K562 (cell line): ENCODE measurements around the gene DLGAP3. TPM values are rescaled to one million over a fixed set of nuclear protein-coding genes. Genes with fewer than 3 reads are reported as not detected.

Source experiments
- KDM1A ChIP-seq, 2 experiments: fragments of 450-650 bp; IDR thresholded peaks; 2 replicates each; pipeline ENCODE4 v1.6.1; 2016; ENCODE audit warnings: mild to moderate bottlenecking in 2 of 2
- MXI1 ChIP-seq: IDR thresholded peaks from 2 replicates; pipeline ENCODE4 v1.6.1; 2011; ENCODE audit warnings: low read depth, mild to moderate bottlenecking, improper control_type of control experiment, low read length
- NRF1 ChIP-seq, 2 experiments: fragments of 450-650 bp; IDR thresholded peaks in 1 of 2; conservative IDR thresholded peaks in 1 of 2; 2 replicates each; pipeline ENCODE4 v1.6.1; 2014; ENCODE audit warnings: mild to moderate bottlenecking in 2 of 2
- PTTG1 ChIP-seq: fragments of 450-650 bp; IDR thresholded peaks from 2 replicates; pipeline ENCODE4 v1.6.1; 2016; ENCODE audit warnings: low read depth, mild to moderate bottlenecking, missing genetic modification characterization, missing compliant biosample characterization
- PYGO2 ChIP-seq: fragments of 450-650 bp; IDR thresholded peaks from 2 replicates; pipeline ENCODE4 v1.6.1; 2016; ENCODE audit warnings: mild to moderate bottlenecking, missing genetic modification characterization, moderate library complexity, missing compliant biosample characterization
- SMARCB1 ChIP-seq: IDR thresholded peaks from 2 replicates; pipeline ENCODE4 v1.6.1; 2011; ENCODE audit warnings: improper control_type of control experiment, low read depth; ENCODE audit not compliant: insufficient read length
- TAL1 ChIP-seq: fragments of 450-650 bp; IDR thresholded peaks from 2 replicates; pipeline ENCODE4 v1.6.1; 2016; ENCODE audit warnings: mild to moderate bottlenecking
- THRAP3 ChIP-seq: fragments of 450-650 bp; IDR thresholded peaks from 2 replicates; pipeline ENCODE4 v1.6.1; 2016; ENCODE audit warnings: mild to moderate bottlenecking, inconsistent platforms, borderline replicate concordance
- U2AF2 ChIP-seq: fragments of 200-400 bp; formaldehyde crosslinking; optimal IDR thresholded peaks from 2 replicates; pipeline ENCODE3; 2017; ENCODE audit warnings: low read depth, mild to moderate bottlenecking, low read length
- ZNF274 ChIP-seq: IDR thresholded peaks from 2 replicates; pipeline ENCODE4 v1.6.1; 2011; ENCODE audit warnings: low read depth, mild to moderate bottlenecking, low read length, moderate library complexity, borderline replicate concordance
- ZNF318 ChIP-seq, 2 experiments: fragments of 450-650 bp; IDR thresholded peaks; 2 replicates each; pipeline ENCODE4 v1.6.1; 2016; ENCODE audit warnings: mild to moderate bottlenecking in 2 of 2, borderline replicate concordance in 1 of 2, low read depth in 1 of 2, moderate library complexity in 1 of 2
- polyA plus RNA-seq, 8 experiments: library from polyadenylated mRNA; depleted of rRNA in 4 of 8; stranded (reverse) in 5 of 8; unstranded in 3 of 8; fragments of >200 nt; fragmentation: Nextera tagmentation in 2 of 8; fragmentation: Illumina TruSeq in 1 of 8; extraction: Ambion mirVana in 2 of 8; extraction: Trizol in 1 of 8; gene quantifications; 2 replicates each; pipeline versions ENCODE4 v1.2.1 to v1.2.3, GENCODE V29; 2011 to 2014; ENCODE audit warnings: inconsistent platforms in 1 of 8, missing spikeins in 1 of 8
- total RNA-seq, 7 experiments: library from RNA; depleted of rRNA in 6 of 7; stranded (reverse); fragments of >200 nt in 6 of 7; fragmentation: Illumina TruSeq in 2 of 7; extraction: Trizol in 2 of 7; gene quantifications; 2 replicates each; pipeline versions ENCODE4 v1.2.1 to v1.2.3, GENCODE V29; 2011 to 2021; ENCODE audit warnings: low replicate concordance in 1 of 7
- TF ChIP-seq, protein P1 (sequence below): fragments of 250-450 bp; sonication (Bioruptor Pico); IDR thresholded peaks from 2 replicates; pipeline ENCODE4 v1.5.0; 2020; ENCODE audit warnings: mild to moderate bottlenecking, borderline replicate concordance
- TF ChIP-seq, protein P2 (sequence below): fragments of 450-650 bp; IDR thresholded peaks from 2 replicates; pipeline ENCODE4 v1.6.1; 2018; ENCODE audit warnings: mild to moderate bottlenecking, low read depth; ENCODE audit not compliant: partially characterized antibody

The DLGAP3 gene
- total and polyA plus RNA-seq, 9 of the 15 experiments (the other 6 are each of a cell fraction or from before 2014, with no cell fraction given), result 0.01 to 0.16 (median 0.07) TPM; not detected in 6

DNA sequence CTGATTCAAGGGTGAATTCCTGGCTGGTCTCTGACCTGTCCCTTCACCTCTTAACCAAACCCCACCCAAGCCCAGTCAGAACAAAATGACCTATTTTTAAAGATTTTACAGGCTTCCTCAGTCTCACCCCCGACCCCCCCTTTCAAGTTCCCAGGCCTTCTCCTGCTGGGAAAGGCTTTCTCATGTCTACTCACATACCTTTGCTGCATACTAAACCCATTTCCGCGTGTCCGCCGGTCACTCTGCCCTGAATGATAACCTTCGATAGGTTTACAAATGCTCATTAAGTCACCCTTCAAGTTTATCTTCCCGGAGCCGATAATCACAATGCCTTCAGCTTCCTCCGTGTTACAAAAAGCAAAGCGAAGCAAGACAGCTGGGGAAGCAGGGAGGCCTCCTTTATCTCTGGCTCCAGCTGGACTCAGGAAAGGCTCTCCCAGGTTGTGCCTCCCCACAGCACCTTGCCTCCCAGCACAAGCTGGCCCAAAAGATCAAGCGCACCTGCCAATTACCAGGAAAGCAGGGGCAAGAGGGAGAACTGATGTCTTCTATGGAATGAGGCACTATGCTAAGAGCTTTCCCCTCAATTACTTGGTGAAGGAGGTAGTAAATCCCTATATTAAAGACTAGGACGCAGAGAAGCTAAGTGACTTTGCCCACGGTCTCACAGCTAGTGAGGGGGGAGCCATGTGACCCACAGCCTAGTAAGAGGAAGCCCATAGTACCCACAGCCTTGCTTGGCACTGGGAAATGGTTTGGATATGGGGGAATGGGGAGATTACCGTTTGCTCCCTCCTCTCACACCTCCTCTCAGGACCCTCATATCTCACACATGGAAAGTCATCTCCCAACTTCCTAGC lies 85.8 kb downstream of the DLGAP3 start (continued):
- TF ChIP-seq NRF1 (conservative IDR thresholded peaks at IDR 0.05 in 1 of 2, IDR thresholded peaks at IDR 0.05 in 1 of 2), result no peak
- peak; percentile 98 for TF ChIP-seq TAL1
- TF ChIP-seq PTTG1 (tag), result no peak
- TF ChIP-seq U2AF2, result no peak
- TF ChIP-seq ZNF318 (IDR thresholded peaks at IDR 0.05; ENCODE audit: borderline replicate concordance in 1 of 2, low read depth in 1 of 2), result 0 out of 4 replicates have a peak, but pooled peaks of 1 of the 2 experiments have one; percentile 36
- peak; percentile 74; the same call in 1 of the 2 replicates for TF ChIP-seq ZNF274
- TF ChIP-seq SMARCB1, result no peak
- peak; percentile 98 for TF ChIP-seq KDM1A (IDR thresholded peaks at IDR 0.05)
- peak; percentile 59; the same call in 1 of the 2 replicates for TF ChIP-seq MXI1
- TF ChIP-seq, protein P1, sequence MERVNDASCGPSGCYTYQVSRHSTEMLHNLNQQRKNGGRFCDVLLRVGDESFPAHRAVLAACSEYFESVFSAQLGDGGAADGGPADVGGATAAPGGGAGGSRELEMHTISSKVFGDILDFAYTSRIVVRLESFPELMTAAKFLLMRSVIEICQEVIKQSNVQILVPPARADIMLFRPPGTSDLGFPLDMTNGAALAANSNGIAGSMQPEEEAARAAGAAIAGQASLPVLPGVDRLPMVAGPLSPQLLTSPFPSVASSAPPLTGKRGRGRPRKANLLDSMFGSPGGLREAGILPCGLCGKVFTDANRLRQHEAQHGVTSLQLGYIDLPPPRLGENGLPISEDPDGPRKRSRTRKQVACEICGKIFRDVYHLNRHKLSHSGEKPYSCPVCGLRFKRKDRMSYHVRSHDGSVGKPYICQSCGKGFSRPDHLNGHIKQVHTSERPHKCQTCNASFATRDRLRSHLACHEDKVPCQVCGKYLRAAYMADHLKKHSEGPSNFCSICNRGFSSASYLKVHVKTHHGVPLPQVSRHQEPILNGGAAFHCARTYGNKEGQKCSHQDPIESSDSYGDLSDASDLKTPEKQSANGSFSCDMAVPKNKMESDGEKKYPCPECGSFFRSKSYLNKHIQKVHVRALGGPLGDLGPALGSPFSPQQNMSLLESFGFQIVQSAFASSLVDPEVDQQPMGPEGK, result no peak
- TF ChIP-seq, protein P2, sequence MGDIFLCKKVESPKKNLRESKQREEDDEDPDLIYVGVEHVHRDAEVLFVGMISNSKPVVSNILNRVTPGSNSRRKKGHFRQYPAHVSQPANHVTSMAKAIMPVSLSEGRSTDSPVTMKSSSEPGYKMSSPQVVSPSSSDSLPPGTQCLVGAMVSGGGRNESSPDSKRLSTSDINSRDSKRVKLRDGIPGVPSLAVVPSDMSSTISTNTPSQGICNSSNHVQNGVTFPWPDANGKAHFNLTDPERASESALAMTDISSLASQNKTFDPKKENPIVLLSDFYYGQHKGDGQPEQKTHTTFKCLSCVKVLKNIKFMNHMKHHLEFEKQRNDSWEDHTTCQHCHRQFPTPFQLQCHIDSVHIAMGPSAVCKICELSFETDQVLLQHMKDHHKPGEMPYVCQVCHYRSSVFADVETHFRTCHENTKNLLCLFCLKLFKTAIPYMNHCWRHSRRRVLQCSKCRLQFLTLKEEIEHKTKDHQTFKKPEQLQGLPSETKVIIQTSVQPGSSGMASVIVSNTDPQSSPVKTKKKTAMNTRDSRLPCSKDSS, result no peak
- TF ChIP-seq THRAP3, result no peak
- no peak for TF ChIP-seq PYGO2 (tag)
